Measurements from ENCODE around the gene TMEFF2.

DNA sequence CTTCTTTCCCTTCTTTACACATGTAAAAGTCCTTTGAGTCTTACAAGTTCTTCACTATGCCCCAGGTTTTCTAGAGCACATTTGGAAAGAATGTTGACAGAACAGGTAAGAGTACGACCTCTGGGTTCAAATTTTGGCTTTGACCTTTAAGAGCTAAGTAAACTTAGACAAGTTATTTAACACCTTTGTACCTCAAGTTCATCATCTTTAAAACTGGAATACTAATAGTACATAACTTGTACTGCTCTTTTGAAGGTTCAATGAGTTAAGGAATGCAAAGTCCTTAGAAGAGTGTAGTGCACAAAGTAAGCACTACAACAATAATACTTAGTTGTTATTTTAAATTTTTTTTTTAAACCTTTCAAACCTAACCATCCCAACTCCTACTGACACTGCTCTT, 156.6 kb downstream of the TMEFF2 start:
- TF ChIP-seq, protein P1, sequence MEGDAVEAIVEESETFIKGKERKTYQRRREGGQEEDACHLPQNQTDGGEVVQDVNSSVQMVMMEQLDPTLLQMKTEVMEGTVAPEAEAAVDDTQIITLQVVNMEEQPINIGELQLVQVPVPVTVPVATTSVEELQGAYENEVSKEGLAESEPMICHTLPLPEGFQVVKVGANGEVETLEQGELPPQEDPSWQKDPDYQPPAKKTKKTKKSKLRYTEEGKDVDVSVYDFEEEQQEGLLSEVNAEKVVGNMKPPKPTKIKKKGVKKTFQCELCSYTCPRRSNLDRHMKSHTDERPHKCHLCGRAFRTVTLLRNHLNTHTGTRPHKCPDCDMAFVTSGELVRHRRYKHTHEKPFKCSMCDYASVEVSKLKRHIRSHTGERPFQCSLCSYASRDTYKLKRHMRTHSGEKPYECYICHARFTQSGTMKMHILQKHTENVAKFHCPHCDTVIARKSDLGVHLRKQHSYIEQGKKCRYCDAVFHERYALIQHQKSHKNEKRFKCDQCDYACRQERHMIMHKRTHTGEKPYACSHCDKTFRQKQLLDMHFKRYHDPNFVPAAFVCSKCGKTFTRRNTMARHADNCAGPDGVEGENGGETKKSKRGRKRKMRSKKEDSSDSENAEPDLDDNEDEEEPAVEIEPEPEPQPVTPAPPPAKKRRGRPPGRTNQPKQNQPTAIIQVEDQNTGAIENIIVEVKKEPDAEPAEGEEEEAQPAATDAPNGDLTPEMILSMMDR (IDR thresholded peaks at IDR 0.05): no peak
- no peak for TF ChIP-seq POLR2A (IDR thresholded peaks at IDR 0.05)

Data from prostate gland (tissue), 2 donors.